HG03575 (cell line): Measurements from ENCODE around the gene ISLR2.
"Not testable (repeated sequence)": the region's sequence is repeated elsewhere in the genome, so short reads cannot be mapped to it uniquely, and the experiment has no call there.

ENCODE experiments used
- ATAC-seq: cut with Tn5 transposase; IDR thresholded peaks from one replicate; pipeline ENCODE4 v1.9.1; 2021; ENCODE audit not compliant: unreplicated experiment, insufficient number of reproducible peaks, low FRiP score; ENCODE audit errors: extremely low read depth

The ISLR2 gene, protein sequence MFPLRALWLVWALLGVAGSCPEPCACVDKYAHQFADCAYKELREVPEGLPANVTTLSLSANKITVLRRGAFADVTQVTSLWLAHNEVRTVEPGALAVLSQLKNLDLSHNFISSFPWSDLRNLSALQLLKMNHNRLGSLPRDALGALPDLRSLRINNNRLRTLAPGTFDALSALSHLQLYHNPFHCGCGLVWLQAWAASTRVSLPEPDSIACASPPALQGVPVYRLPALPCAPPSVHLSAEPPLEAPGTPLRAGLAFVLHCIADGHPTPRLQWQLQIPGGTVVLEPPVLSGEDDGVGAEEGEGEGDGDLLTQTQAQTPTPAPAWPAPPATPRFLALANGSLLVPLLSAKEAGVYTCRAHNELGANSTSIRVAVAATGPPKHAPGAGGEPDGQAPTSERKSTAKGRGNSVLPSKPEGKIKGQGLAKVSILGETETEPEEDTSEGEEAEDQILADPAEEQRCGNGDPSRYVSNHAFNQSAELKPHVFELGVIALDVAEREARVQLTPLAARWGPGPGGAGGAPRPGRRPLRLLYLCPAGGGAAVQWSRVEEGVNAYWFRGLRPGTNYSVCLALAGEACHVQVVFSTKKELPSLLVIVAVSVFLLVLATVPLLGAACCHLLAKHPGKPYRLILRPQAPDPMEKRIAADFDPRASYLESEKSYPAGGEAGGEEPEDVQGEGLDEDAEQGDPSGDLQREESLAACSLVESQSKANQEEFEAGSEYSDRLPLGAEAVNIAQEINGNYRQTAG

DNA sequence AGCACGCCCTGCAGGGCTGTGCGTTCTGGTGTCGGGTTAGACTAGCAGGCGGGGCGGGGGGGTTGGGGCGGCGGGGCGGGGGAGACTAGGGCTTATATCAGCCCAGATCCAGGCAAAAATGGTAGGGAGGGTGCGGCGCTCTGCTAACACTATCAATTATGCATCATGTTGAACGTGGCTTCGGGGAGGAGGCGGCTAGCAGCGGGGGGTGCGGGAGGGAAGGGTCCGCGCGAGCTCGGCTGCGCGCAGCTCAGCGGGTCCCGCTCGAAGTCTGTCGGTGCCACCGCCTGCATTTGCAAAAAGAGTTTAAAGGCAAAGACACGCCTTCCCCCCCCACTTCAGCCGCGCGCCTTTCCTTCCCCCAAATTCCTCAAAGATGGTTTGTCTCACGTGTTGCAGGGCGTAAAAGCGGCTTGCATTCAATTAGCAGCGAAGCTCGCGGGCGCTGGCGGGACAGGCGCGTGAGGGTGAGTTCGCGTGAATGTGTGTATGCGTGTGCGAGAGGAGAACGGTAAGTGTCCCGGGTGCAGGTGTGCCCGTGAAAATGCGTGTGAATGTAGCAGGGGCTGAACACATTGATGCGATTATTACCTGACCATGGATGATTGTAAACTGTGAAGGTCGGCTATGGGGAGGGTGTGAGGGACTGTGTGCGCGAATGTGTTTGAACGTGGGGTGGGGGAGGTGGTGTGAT, at the start of gene ISLR2:
Gene ISLR2 (plus strand): TSS at position 432 of the 694 bp plus-strand sequence. CDS start 2,169 bp downstream, outside the sequence.
- ATAC-seq = no peak

DNA sequence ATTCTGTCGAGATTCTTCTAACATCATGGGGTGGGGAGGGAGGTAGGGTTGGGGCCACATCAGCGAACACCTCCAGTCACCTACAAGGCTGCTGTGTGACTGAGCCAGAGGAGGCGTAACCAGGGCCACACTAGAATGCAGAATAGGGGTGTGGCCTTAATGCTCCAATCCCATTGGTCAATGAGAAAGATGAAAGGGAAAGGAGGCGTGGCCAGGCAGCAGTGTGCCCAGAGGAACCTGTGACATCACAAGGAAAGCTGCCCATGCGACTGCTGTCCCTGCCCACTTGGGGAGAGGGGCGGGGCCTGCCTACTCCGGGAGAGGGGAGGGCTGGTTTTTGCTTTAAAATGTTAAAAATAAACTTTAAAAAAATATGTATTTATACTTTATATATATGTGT, 47.9 kb upstream of the ISLR2 start, which contains the start of gene GOLGA6A:
Gene GOLGA6A (minus strand): TSS at position 101 of the 400 bp plus-strand sequence. CDS start 41 bp downstream, at position 60.
- ATAC-seq = not testable (repeated sequence)

DNA sequence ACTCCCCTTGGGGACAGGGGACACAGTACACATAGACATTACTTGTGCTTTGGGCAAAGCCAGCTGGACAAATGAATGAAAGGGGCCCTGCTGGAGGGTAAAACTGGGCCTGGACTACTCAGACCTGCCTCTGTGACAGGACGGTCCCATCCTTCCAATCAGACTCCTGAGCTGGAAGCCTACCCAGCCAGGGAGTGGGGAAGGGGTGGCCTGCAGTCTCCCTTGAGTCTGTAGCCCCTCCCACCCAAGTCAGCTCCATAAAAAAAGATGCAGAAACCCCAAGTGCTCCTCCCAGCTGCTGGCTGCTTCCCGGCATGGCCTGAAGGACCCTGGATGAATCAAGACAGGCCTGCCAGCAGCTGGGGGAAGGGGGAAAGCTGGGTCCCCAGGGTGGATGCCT, 35.8 kb upstream of the ISLR2 start:
- ATAC-seq = not testable (repeated sequence)

DNA sequence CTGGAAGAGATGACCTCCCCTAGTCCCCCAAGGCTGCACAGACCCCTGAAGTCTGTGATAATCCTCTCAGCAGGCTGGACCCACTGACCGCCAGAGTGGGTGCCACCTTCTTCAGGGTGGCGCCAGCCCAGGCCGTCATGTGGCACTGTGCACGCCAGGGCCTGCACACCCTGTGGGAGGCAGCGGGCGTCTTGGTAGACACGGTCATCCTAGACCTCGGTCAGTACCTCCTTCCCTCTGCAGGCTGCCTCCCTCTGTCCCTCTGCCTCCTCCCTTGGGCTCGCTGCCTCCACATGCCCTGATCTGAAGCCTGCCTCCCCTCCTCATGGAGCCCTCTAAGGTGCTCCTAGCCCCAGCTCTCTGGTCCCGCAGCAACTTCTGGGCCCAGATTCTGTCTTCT, 34.8 kb upstream of the ISLR2 start:
- not testable (repeated sequence) for ATAC-seq

DNA sequence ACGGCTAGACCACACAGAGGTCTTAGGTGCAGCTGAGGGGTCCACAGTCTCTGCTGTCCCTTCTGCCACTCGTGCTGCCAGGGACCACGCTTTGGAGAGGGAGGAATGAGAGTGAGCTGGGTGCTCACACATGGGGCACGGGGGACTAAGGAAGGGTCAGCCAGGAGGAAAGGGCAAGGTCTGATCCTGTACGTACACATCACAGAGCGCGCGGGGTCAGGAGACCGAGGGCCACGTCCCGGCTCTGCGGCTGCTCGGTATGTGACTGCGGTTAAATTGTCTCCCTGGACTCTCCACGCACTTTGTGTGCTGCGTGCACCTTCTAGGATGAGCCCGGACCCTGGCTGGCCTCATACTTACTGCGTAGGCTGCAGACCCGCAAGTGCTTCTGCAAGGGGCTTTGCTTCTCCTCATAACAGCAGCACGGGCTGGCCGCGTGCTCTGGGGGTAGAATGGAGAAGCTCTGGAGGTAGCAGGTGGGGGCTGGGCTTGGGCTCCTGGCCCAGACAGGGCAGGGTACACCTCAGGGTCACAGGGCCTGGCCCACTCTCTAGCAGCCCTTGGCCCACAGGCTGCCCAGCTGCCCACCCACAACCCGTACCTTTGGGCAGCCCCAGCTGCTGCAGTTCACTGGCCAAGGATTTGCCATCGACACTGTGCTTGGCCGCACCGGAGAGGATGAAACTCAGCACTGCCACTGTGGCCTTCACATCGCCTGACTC, 33.5 kb upstream of the ISLR2 start:
- ATAC-seq = not testable (repeated sequence)

DNA sequence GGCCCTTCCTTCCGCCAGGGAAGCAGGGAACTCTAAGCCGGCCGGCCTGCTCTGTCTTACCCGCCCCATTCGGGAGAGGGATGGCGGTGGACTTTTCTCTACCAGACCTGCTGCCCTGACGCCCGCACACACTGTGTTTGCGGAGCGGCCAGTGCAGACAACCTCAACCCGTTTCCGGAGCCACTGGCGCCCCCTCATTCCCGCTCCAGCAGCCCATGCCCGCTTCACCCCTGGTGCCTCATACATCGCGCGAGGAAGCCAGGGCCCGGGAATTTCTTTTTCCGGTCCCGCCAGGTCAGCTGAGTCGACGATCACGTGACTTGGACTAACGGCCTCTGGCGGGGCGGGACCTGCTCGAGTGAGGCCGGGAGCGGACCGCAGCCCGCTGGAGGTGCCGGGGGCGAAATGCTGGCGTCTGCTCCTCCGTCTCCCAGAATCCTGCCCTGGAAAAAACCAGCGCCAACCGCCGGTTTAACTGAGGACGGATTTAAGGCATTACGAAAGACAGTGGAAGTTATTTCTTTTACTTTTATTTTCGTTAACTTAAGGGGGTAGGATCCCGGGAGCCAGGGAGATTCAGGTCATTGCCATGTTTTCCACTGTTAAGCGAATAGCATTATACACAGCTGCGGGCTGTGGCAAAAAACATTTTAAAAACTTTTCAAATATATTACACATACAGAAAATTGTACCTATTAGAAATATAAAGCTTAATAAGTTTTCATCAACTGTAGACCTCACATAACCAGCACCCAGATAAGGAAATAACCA, 30.2 kb upstream of the ISLR2 start:
- ATAC-seq = not testable (repeated sequence)

DNA sequence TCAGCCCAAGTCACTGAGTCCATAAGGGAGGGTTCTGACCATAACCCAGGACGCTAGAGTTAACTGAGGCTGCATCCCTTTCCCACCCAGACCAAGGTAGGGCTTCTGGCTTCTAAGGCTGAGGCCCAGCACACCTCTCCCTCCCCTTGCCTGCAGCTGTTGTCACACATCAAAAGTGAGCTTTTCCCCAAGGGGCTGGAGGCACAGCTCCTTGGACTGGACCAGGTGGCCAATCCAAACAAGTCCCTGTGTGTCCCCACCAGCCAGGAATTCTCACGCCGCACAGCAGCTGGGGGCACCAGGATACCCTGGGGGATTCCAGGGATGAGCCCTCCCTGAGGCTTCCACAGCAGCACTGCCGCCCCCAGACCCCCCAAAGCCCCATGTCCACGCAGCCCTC, 22.3 kb upstream of the ISLR2 start:
- ATAC-seq = no peak

DNA sequence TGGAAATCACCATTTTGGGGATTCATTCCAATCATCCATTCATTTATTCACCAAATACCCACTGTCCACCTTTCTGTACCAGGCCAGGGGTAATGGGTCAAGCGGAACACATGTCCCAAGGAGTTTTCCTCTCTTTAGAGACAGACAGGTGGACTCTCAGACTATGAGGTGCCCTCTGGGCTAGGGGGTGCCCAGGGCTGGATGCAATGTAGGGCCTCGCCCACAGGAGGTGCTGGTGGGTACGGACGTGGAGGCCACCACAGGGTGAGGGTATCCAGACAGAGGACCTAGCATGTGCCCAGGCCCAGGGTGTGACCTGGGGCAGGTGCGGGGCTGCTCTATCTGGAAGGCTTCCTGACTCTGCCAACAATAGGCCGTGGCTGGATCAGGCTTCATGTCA, 21.8 kb upstream of the ISLR2 start:
- not testable (repeated sequence) for ATAC-seq

DNA sequence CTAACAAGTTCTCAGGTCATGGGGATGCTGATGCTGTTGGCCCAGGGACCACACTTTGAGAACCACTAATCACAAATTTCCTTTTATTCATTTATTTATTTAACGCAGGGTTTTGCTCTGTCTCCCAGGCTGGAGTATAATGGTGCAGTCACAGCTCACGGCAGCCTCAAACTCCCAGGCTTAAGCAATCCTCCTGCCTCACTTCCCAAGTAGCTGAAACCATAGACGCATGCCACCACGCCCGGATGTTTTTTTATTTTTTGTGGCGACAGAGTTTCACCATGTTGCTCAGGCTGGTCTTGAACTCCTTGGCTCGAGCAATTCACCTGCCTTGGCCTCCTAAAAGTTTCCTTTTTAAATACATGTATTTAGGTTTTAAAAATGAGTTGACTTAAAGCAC, 20.7 kb upstream of the ISLR2 start:
- ATAC-seq = no peak

DNA sequence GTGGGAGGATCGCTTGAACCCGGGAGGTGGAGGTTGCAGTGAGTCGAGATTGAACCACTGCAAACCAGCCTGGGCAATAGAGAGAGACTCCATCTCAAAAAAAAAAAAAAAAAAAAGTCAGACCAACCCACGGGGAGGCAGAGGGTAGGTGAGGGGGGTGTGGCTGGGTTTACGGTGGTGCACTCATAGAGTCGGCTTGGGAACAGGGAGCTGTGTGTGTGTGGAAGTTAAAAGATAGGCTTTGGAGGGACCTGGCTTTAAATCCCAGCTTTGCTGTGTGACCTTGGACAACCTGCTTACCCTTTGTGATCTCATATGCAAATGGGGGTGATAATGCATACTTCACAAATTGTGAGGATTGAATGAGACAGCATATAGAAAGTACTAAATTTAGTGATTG, 10.0 kb upstream of the ISLR2 start:
- no peak for ATAC-seq

DNA sequence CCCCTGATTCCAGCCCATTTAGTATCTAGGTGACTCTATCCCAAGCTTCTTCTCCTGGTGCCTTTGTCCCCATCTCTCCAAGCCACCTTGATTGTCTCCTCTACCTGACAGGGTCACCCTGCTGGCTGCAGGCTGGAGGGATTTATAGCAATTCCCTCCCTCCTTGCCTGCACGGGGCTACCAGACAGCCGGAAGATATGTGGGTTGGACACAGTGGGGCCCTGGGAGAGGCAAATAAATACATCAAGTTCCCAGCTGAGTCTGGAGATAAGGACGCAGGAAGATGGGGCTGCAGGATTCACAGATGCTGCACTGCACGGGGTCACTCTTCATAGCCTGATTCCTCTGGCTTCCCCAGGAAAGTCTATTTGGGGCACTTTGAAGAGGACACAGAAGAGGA, 9.3 kb upstream of the ISLR2 start:
- no peak for ATAC-seq

DNA sequence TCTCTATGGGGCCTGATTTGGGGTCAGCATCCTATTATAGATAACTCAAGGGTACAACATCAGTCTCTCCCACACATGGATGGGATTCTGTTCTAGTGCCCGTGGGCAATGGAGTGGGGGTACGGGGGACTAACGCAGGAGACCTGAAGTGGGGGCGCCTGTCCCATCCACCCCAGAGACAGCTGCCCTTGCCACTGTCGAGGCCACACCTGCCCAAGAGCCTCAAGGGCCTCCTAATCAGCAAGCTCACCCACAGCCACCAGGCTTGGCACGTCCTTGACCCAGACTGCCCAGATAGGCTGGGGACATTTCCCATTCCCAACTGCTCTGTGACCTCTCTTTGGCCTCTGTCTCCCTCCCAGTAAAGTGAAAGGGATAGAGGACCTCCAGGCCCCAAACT, 8.5 kb upstream of the ISLR2 start:
- no peak for ATAC-seq

DNA sequence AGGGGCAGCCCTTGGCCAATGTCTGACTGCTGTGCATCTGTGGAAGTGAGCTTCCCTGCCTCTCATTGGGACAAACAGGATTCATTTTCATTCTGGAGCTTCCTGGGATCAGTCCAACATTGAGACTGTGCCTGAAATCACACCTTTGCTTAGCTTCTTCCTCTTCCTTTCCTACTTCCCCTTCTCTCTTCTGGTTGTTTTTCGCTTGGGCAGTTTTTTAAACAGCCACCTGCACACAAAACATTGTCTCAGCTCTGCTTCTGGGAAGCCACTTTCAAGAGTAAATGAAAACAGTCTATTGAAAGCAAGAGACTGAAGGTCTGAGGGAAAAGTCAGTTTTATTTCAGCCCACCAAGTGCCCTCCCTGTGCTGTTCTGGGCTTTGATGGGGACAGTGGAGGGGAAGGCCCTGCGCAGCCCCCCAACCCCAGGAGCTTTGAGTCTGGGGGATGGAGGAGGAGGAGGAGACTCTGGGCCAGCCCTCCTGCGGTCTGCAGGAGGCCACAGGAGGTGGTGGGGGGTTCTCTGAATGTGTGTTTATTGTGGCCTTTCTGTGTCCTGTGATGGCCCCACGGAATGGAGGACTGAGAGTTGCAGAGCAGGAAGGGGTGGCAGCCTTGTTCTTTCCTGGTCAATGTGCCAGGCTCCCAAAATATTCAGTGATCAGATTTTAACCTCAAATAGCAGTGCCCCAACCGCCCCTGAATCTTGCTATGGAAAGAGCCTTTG, 7.8 kb upstream of the ISLR2 start:
- no peak for ATAC-seq

DNA sequence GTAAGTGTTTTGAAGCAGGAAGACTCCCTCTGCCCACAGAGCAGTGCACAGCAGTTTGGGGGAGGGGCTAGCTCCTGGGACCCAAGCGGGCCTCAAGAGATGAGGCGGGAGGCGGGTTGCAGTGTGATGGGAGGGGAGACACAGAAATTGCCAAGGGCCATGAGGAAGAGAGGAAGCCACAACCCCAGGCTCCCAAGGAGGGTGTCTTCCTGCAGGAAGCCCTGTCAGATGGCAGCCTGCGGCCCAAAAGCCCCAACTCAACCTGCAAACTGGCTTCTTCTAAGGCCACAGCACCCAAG, 7.3 kb upstream of the ISLR2 start:
- ATAC-seq = no peak

DNA sequence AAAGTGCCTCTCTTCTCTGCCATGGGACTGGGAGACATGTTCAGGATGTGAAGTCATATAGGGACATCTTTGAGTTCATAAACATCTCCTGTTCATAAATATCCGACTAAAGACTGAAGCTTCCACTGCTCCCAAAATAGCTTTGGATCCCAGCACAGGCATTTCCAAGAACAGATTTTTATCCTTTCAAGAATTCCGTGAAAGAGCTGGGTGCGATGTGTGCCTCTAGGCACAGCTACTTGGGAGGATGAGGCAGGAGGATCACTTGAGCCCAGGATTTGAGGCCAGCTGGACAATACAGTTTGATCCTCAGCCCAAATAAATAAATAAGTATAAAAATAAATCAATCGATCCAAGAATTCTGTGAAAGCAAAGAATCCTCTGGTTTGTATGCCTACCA, 6.7 kb upstream of the ISLR2 start:
- ATAC-seq = no peak

DNA sequence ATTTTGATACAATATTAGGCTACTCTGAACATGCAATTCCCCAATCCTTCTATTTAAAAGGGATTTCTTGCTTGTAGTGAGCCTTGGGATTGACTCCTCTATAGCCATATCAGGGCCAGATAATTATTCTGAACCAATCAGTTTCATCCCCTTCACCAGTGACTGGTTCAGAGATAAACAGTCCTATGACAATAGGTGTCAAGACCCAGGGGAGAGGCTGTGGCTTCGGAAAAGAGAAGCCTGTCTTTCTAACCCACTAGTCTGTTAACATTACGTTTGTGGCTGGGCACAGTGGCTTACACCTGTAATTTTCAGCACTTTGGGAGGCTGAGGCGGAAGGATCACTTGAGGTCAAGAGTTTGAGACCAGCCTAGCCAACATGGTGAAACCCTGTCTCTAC, 6.2 kb upstream of the ISLR2 start:
- ATAC-seq = no peak

DNA sequence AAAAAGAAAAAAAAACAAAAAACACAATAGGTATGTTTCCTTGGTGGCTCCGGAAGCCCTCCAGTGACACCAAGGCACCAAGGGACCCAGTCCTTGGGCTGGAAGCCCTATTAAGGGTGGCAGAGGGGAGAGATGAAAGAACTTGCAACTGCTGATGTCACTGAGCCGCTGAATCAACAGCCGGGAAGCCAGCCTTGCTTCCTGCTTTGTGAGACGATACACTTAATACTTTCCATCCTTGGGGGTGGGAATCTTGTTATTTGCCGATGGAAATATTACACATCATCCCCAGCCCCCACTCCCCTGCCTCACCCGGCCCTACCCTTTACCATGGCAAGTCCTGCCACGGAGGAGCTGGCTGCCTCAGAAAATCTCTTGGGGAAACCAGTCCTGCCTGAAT, 5.6 kb upstream of the ISLR2 start:
- no peak for ATAC-seq
